HG03045 (cell line): ENCODE results near the gene KLK8.

Experiments
- ATAC-seq: cut with Tn5 transposase; IDR thresholded peaks from one replicate; pipeline ENCODE4 v1.9.1; 2021; ENCODE audit warnings: mild to moderate bottlenecking, moderate library complexity; ENCODE audit not compliant: unreplicated experiment

The KLK8 gene

DNA sequence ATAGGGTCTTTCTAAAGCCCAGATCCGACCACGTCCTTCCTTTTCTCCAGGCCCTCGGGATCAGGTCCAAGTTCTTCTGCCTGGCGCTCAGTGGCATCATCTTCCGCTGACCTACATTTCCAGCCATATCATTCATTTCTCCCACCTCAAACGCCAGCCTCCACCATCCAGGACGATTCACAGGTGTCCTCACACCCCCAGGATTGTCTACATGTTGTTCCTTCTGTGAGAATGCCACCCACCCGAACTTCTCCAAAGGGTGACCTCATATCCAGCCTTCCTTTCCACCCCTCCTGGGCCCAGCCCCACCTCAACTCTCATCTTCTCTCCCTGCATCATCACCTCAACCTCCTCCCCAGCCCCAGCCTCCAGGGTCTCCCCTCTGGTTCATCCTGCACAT lies 43.8 kb downstream of the KLK8 start:
- ATAC-seq, result no peak

- ATAC-seq, result no peak
Measured at GRCh38 chr19:50952910-50953309, 48.5 kb downstream of the KLK8 start, which contains the start of gene KLK5. KLK5 (minus strand) TSS chr19:50953038; CDS start chr19:50952657, 381 bp downstream.

DNA sequence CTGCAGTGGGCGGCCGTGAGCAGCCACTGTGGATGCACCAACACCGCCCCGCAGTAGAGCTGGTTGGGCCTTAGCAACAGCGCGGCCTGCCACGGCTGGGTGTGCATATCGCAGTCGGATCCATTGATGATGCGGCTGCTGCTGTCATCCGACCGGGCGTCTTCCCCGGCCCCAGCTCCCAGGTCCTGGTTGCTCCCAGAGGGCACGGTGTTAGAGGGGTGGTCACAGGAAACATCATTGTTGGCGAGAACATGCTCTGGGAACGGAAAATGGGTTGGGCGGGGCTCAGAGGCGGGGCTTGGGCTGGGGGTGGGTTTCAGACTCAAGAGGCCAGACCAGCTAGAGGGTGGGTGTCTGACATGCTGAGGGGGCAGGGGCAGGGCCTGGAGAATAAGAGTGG lies 51.5 kb downstream of the KLK8 start:
- ATAC-seq, result no peak

GRCh38 chr19:50947123-50947522 lies 54.3 kb downstream of the KLK8 start:
- ATAC-seq, result no peak
